Esophagus mucosa (tissue), 1 donor: ENCODE data around the gene NDC1. TPM values are rescaled to one million over a fixed set of nuclear protein-coding genes. Genes with fewer than 3 reads are reported as not detected.

ENCODE experiments used
- ATAC-seq: fragments of 200-7000 bp; cut with Tn5 transposase; one replicate; pipeline ENCODE4 v1.9.1; 2020
- total RNA-seq: library from RNA; stranded (reverse); gene quantifications from one replicate; pipeline ENCODE4 v1.2.4, GENCODE V29; 2023
- donor health status: DM: yes; HTN: yes; CAD: no.

NDC1 gene
- total RNA-seq, 1 donor from 2014 or later: 15.9 TPM

GRCh38 chr1:53730224-53730865, 107.8 kb downstream of the NDC1 start:
- no peak for ATAC-seq

GRCh38 chr1:53729456-53730223, 108.5 kb downstream of the NDC1 start:
- no peak for ATAC-seq

- no peak for ATAC-seq
Measured at GRCh38 chr1:53728702-53729455, 109.2 kb downstream of the NDC1 start.

GRCh38 chr1:53728196-53728595, 109.9 kb downstream of the NDC1 start:
- no peak for ATAC-seq

GRCh38 chr1:53727461-53728092, 110.5 kb downstream of the NDC1 start:
- no peak for ATAC-seq

GRCh38 chr1:53726009-53726600, 112.0 kb downstream of the NDC1 start:
- ATAC-seq: no peak

- ATAC-seq: no peak
Measured at GRCh38 chr1:53725238-53725689, 112.8 kb downstream of the NDC1 start.

GRCh38 chr1:53722025-53722424, 116.1 kb downstream of the NDC1 start:
- ATAC-seq: no peak

- ATAC-seq: no peak
Measured at GRCh38 chr1:53721088-53721487, 117.0 kb downstream of the NDC1 start.

GRCh38 chr1:53719469-53719868, 118.6 kb downstream of the NDC1 start:
- ATAC-seq: no peak

- ATAC-seq: no peak
Measured at GRCh38 chr1:53718443-53718842, 119.7 kb downstream of the NDC1 start.

- ATAC-seq: no peak
Measured at GRCh38 chr1:53717025-53717804, 120.9 kb downstream of the NDC1 start.

GRCh38 chr1:53716150-53716549, 121.9 kb downstream of the NDC1 start:
- ATAC-seq: no peak

- ATAC-seq: no peak
Measured at GRCh38 chr1:53715478-53715877, 122.6 kb downstream of the NDC1 start.

Other genes with a start within 250 kb of the NDC1 start
- 0.20 TPM for gene GLIS1, start 99.1 kb downstream of the NDC1 start, total RNA-seq
- 20.1 TPM for gene YIPF1, start 51.5 kb upstream of the NDC1 start, total RNA-seq
- gene DIO1, start 55.9 kb upstream of the NDC1 start, total RNA-seq: not detected
- 15.6 TPM for gene IFT25, start 107.4 kb upstream of the NDC1 start, total RNA-seq
- 20.0 TPM for gene LRRC42, start 108.1 kb upstream of the NDC1 start, total RNA-seq
- 0.24 TPM for gene LDLRAD1, start 179.9 kb upstream of the NDC1 start, total RNA-seq
- 255 TPM for gene TMEM59, start 214.9 kb upstream of the NDC1 start, total RNA-seq
- 4.2 TPM for gene TCEANC2, start 215.3 kb upstream of the NDC1 start, total RNA-seq